HUES64 (cell line): Measurements from ENCODE around the gene HAO2.

Source experiments
- H3K27ac ChIP-seq: 2 replicates; pipeline ENCODE4 v1.7.0; 2013; ENCODE audit warnings: low read depth, low read length, inconsistent platforms
- H3K27me3 ChIP-seq: 2 replicates; pipeline ENCODE4 v1.6.1; 2013; ENCODE audit warnings: mild to moderate bottlenecking, low read length; ENCODE audit not compliant: insufficient read depth
- H3K36me3 ChIP-seq: 2 replicates; pipeline ENCODE4 v1.6.1; 2013; ENCODE audit warnings: mild to moderate bottlenecking, low read length; ENCODE audit not compliant: insufficient read depth
- H3K4me1 ChIP-seq: 2 replicates; pipeline ENCODE4 v1.6.1; 2013; ENCODE audit warnings: mild to moderate bottlenecking, low read length, moderate library complexity; ENCODE audit not compliant: insufficient read depth
- H3K4me3 ChIP-seq: 2 replicates; pipeline ENCODE4 v1.5.1; 2013; ENCODE audit warnings: mild to moderate bottlenecking, low read length, moderate library complexity
- H3K9ac ChIP-seq: 2 replicates; pipeline ENCODE4 v1.6.1; 2013; ENCODE audit warnings: mild to moderate bottlenecking, low read depth, low read length
- H3K9me3 ChIP-seq: 2 replicates; pipeline ENCODE4 v1.6.1; 2013; ENCODE audit warnings: low read depth, low read length; ENCODE audit not compliant: insufficient read depth
- WGBS: fragments of 150-250, 120-280 bp; methylation state at CpG from one replicate; pipeline ENCODE4 v1.1.7; 2013; ENCODE audit warnings: missing lambda C conversion rate; 5-methylcytosine and 5-hydroxymethylcytosine counted together

The HAO2 gene

GRCh38 chr1:119409731-119410130 is 41.1 kb downstream of the HAO2 start:
- Histone ChIP-seq H3K27ac (no peak overlapping the region), H3K4me3 (no peak overlapping the region), H3K9ac (no peak overlapping the region), H3K27me3 (no peaks in the 10 kb centered on the region), H3K9me3 (no peaks in the 10 kb centered on the region), H3K36me3 (no peaks in the 10 kb centered on the region), H3K4me1 (no peaks in the 10 kb centered on the region)

DNA sequence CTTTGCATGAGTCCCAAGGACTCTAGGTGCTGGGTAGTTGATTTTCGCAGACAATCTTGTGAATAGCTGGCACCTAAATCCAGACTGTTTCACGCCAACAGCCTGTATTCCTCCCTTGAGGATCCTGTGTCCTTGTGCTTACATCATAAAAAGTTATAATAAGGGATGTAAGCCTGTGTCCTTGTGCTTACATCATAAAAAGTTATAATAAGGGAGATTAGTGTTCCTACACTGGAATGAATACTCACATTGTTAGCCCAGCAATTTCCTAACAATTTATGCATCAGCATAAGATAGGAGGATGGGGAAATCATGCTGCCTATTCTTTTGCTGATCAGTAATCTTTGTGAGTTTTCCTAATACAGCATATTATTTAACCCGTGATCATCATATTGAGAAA is 42.4 kb downstream of the HAO2 start:
- no peaks in the 10 kb centered on the region for H3K27me3 ChIP-seq
- H3K4me3 ChIP-seq = no peak overlapping the region
- H3K9me3 ChIP-seq = no peaks in the 10 kb centered on the region
- no peaks in the 10 kb centered on the region for H3K4me1 ChIP-seq
- no peak overlapping the region for H3K9ac ChIP-seq
- H3K36me3 ChIP-seq = no peaks in the 10 kb centered on the region
- 83% methylated on average over 3 of the region's 3 CpGs for WGBS
- no peak overlapping the region for H3K27ac ChIP-seq

DNA sequence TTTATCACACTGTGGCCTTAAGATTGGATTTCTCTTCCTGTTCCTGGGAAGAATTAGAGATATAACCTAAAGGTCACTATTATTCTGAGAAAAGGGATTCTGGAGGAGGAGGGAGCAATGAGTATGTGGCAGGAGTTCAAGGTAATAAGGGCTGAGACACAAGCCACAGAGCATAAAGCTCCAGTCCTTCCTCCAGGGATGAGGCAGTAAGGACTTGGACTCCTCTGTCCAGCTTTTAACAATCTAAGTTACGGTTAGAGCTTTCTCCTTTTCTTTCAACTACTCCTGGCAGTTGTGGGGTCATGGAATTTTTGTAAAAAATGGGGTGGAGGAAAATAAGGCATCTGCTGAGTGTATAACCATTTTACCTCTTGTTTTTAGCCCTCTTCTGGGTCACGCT is 46.4 kb downstream of the HAO2 start, which contains the start of gene HSD3B2:
Gene HSD3B2 (plus strand): TSS at position 201 of the 400 bp plus-strand sequence. CDS start 270 bp downstream, outside the sequence.
- no peaks in the 10 kb centered on the region for H3K4me1 ChIP-seq
- H3K27ac ChIP-seq = no peak within 1 kb of the TSS
- H3K4me3 ChIP-seq = no peak within 1 kb of the TSS
- H3K36me3 ChIP-seq = no peaks in the 10 kb centered on the region
- H3K27me3 ChIP-seq = no peaks in the 10 kb centered on the region
- 95% methylated on average over 2 of the region's 2 CpGs for WGBS
- H3K9ac ChIP-seq = no peak within 1 kb of the TSS
- no peaks in the 10 kb centered on the region for H3K9me3 ChIP-seq

- no peaks in the 10 kb centered on the region for H3K27me3 ChIP-seq
- no peak overlapping the region for H3K9ac ChIP-seq
- no peak overlapping the region for H3K4me3 ChIP-seq
- WGBS = 86% methylated on average over 3 of the region's 3 CpGs
- no peaks in the 10 kb centered on the region for H3K9me3 ChIP-seq
- no peaks in the 10 kb centered on the region for H3K36me3 ChIP-seq
- no peak overlapping the region for H3K27ac ChIP-seq
- H3K4me1 ChIP-seq = no peaks in the 10 kb centered on the region
Observed at GRCh38 chr1:119416006-119416640, 47.5 kb downstream of the HAO2 start.

DNA sequence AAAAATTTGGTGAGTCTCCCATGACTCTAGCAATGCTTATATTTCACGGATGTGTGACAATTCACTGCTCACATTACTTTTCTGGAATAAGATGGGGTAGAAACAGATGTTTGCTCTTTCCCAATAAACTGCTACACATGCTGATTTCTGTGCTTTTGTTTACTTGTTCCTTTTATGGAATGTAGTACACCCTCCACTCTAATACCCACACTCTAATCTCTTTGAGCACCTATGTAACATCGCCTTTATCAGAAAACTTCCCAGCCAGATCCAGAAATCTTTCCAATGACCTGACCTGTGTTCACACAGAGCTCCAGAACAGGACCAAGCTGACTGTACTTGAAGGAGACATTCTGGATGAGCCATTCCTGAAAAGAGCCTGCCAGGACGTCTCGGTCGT is 50.5 kb downstream of the HAO2 start:
- WGBS = 93% methylated on average over 5 of the region's 5 CpGs
- Histone ChIP-seq H3K9me3 (no peaks in the 10 kb centered on the region), H3K36me3 (no peaks in the 10 kb centered on the region), H3K9ac (no peak overlapping the region), H3K4me1 (peaks cover 5% of the 10 kb centered on the region; the same call in 1 of the 2 replicates), H3K4me3 (no peak overlapping the region), H3K27me3 (no peaks in the 10 kb centered on the region), H3K27ac (no peak overlapping the region)

DNA sequence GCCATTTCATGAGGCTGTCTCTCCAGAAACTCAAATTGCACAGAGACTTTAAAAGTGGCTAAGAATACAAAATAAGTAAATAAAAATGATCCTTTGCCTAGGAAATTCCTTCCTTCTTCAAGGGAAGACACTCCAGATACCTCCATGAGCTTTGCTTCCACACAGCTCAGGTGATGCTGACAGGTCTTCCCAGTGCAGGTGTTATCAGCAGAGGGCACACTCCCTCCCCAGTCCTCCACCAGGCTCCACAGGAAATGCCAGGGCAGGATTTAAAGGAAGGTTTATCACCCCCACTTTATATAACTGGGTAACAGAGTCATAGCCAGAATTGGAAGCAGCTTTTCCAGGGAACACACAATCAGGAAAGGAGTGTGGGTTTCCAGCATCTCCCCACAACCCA is 52.1 kb downstream of the HAO2 start:
- Histone ChIP-seq H3K9ac (no peak overlapping the region), H3K27me3 (no peaks in the 10 kb centered on the region), H3K9me3 (no peaks in the 10 kb centered on the region), H3K27ac (no peak overlapping the region), H3K4me3 (no peak overlapping the region), H3K4me1 (peaks cover 5% of the 10 kb centered on the region; the same call in 1 of the 2 replicates), H3K36me3 (no peaks in the 10 kb centered on the region)

- Histone ChIP-seq H3K4me1 (peaks cover 5% of the 10 kb centered on the region; the same call in 1 of the 2 replicates), H3K9me3 (no peaks in the 10 kb centered on the region), H3K9ac (no peak overlapping the region), H3K27me3 (no peaks in the 10 kb centered on the region), H3K36me3 (no peaks in the 10 kb centered on the region), H3K27ac (no peak overlapping the region), H3K4me3 (no peak overlapping the region)
Observed at GRCh38 chr1:119422631-119423030, 54.0 kb downstream of the HAO2 start.

DNA sequence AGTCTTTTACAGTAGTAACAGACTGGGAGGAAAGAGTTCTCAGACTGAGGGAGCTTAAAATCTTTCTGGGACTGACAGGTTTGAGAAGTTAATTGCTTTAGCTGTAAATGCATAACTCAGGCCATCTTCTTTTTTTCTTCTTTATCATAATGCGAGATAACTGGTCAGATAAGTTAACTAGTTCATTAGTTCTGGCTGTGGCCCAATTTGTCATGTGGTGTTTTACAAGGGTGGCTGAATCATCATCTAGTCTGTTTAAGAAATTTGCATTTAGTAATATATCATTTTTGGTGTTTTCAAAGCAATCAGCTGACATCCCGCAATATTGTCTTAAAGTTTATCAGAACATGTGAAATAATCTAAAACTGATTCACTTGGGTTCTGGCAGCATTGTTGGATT is 60.4 kb downstream of the HAO2 start:
- Histone ChIP-seq H3K4me1 (no peaks in the 10 kb centered on the region), H3K36me3 (no peaks in the 10 kb centered on the region), H3K27ac (no peak overlapping the region), H3K4me3 (no peak overlapping the region), H3K27me3 (no peaks in the 10 kb centered on the region), H3K9me3 (no peaks in the 10 kb centered on the region), H3K9ac (no peak overlapping the region)
- WGBS = 94% methylated on average over 2 of the region's 2 CpGs

DNA sequence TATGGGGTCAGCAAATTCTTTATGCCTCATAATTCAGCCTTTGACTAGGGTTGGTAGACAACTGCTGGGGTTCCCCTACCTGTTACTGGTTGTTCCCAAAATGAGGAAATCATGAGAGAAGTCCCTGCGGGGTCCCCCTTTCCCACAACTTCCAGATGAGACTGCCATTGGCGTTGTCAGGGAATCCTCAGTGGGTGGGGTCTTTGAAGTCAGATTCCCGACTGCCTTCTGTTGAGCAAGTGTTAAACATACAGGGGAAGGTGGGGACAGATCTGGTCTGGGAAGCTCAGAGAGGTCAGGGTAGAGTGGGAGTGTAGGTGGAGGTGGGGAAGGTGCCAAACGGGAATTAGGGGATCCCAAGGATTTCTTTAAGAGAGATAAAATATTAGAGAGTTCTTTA is 61.1 kb downstream of the HAO2 start:
- H3K9ac ChIP-seq = no peak overlapping the region
- H3K27me3 ChIP-seq = no peaks in the 10 kb centered on the region
- H3K9me3 ChIP-seq = no peaks in the 10 kb centered on the region
- WGBS = 78% methylated on average over 4 of the region's 4 CpGs
- no peak overlapping the region for H3K4me3 ChIP-seq
- no peaks in the 10 kb centered on the region for H3K4me1 ChIP-seq
- no peak overlapping the region for H3K27ac ChIP-seq
- H3K36me3 ChIP-seq = no peaks in the 10 kb centered on the region

GRCh38 chr1:119430486-119430885 is 61.9 kb downstream of the HAO2 start:
- Histone ChIP-seq H3K4me3 (no peak overlapping the region), H3K4me1 (no peaks in the 10 kb centered on the region), H3K27ac (no peak overlapping the region), H3K9me3 (no peaks in the 10 kb centered on the region), H3K36me3 (no peaks in the 10 kb centered on the region), H3K9ac (no peak overlapping the region), H3K27me3 (no peaks in the 10 kb centered on the region)
- WGBS = 96% methylated on average over 2 of the region's 2 CpGs

- no peaks in the 10 kb centered on the region for H3K36me3 ChIP-seq
- no peaks in the 10 kb centered on the region for H3K4me1 ChIP-seq
- no peak overlapping the region for H3K9ac ChIP-seq
- H3K4me3 ChIP-seq = no peak overlapping the region
- 79% methylated on average over 3 of the region's 3 CpGs for WGBS
- no peaks in the 10 kb centered on the region for H3K27me3 ChIP-seq
- no peaks in the 10 kb centered on the region for H3K9me3 ChIP-seq
- no peak overlapping the region for H3K27ac ChIP-seq
Observed at GRCh38 chr1:119431836-119432235, 63.3 kb downstream of the HAO2 start.

DNA sequence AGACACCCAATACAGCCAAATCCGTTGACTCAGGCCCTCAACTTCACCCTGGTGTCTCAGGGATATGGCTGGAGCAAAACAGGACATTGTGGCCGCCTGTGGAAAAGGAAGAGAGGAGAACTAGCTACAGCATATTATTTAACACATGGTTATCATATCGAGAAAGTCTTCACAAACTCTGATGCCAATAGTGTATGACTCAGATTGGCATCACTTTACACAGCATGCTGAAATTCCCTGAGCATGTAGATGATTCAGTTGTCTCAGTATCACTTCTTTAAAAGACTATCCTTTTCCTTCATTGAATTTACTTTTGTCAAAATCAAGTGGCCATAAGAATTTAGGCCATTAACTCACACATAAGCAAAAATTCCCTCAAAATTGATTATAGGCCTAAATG is 66.5 kb downstream of the HAO2 start:
- 95% methylated on average over 3 of the region's 3 CpGs for WGBS
- no peak overlapping the region for H3K4me3 ChIP-seq
- H3K9me3 ChIP-seq = no peaks in the 10 kb centered on the region
- no peaks in the 10 kb centered on the region for H3K4me1 ChIP-seq
- no peak overlapping the region for H3K9ac ChIP-seq
- H3K27ac ChIP-seq = no peak overlapping the region
- no peaks in the 10 kb centered on the region for H3K36me3 ChIP-seq
- no peaks in the 10 kb centered on the region for H3K27me3 ChIP-seq
